Stimulated activated effector memory CD8-positive, alpha-beta T cell treated with anti-CD3 and anti-CD28 coated beads, Interleukin-12 subunit alpha, Interleukin-12 subunit beta, amount 100 ng/mL, for 72 hours (primary cell): Measurements from ENCODE around the gene COL25A1.

Experiments used
- ATAC-seq: fragments of 150-1000 bp; cut with Tn5 transposase; 2 replicates; pipeline ENCODE4 v1.10.0; 2021
- DNase-seq, 2 donors: peaks; one replicate each; pipeline ENCODE4 v3.0.0; 2021 to 2022; ENCODE audit warnings: low spot score in 2 of 2
- H3K27ac Mint-ChIP-seq: one replicate; pipeline ENCODE4 v1.8.0; 2022; ENCODE audit warnings: mild to moderate bottlenecking, mixed read lengths
- H3K36me3 Mint-ChIP-seq: one replicate; pipeline ENCODE4 v1.8.0; 2022; ENCODE audit warnings: mild to moderate bottlenecking, mixed read lengths
- H3K4me1 Mint-ChIP-seq: one replicate; pipeline ENCODE4 v1.8.0; 2022; ENCODE audit warnings: mixed read lengths
- H3K4me3 Mint-ChIP-seq: one replicate; pipeline ENCODE4 v1.8.0; 2022; ENCODE audit warnings: mild to moderate bottlenecking, mixed read lengths
- H3K9me3 Mint-ChIP-seq: one replicate; pipeline ENCODE4 v1.8.0; 2022; ENCODE audit warnings: mixed read lengths

Gene COL25A1

DNA sequence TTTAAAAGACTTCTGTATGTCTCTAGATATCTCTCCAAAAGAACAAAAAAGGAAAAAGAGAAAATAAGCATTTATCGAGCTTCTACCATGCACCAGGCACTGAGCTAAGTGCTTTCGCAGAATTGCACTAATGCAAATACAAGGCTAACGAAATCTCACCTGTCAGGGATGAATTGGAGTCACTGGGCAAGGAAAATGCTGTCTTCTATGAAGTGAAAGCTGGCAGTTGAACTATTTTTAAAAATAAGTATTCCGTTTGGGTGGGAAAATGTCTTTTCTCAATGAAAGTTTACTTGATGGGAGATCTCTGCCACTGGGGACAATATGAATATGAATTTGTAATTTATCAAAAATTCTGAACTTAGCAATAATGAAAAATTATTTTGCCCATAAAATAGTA is 47.6 kb downstream of the COL25A1 start:
- no peak overlapping the region for H3K27ac Mint-ChIP-seq
- no peak for ATAC-seq

GRCh38 chr4:109251396-109251795 is 51.1 kb downstream of the COL25A1 start:
- H3K36me3 Mint-ChIP-seq: no peaks in the 10 kb centered on the region
- ATAC-seq (no peak), DNase-seq (no peak)
- H3K4me3 Mint-ChIP-seq: no peak overlapping the region
- H3K4me1 Mint-ChIP-seq: no peaks in the 10 kb centered on the region
- H3K9me3 Mint-ChIP-seq: no peaks in the 10 kb centered on the region
- H3K27ac Mint-ChIP-seq: no peak overlapping the region

More for the DNA sequence above, 47.6 kb downstream of the COL25A1 start:
- no peaks in the 10 kb centered on the region for H3K36me3 Mint-ChIP-seq
- H3K9me3 Mint-ChIP-seq: no peaks in the 10 kb centered on the region
- DNase-seq: no peak
- H3K4me3 Mint-ChIP-seq: no peak overlapping the region
- H3K4me1 Mint-ChIP-seq: no peaks in the 10 kb centered on the region

DNA sequence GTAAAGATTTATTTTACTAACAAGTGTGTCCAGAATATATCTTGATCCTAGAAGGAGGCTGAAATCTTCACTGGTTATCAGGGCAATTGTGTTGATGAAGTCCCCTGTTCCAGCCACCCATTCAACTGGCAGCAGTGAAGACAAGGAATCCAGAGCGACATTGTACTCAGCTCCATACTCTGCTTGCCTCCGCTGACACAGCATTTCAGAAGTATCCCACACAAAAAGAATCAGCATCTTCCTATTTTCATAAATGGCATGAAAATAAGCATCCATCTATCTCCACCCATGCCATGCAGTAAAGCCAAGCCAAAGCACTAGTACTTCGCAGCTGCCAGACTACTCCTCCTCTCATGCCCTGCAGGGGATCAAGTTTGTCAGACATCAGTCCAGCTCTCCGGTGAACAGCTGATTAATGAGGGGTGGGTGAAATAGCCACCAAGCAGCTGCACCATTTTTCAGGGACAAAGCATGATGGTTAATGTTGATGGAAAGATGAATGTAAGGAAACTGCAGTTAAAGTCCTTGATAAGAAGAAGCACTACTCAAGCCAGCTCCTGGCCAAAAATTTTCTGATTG is 54.0 kb downstream of the COL25A1 start:
- Mint-ChIP-seq H3K4me3 (no peak overlapping the region), H3K9me3 (no peaks in the 10 kb centered on the region), H3K36me3 (no peaks in the 10 kb centered on the region), H3K27ac (no peak overlapping the region), H3K4me1 (no peaks in the 10 kb centered on the region)
- DNase-seq (no peak), ATAC-seq (no peak)

DNA sequence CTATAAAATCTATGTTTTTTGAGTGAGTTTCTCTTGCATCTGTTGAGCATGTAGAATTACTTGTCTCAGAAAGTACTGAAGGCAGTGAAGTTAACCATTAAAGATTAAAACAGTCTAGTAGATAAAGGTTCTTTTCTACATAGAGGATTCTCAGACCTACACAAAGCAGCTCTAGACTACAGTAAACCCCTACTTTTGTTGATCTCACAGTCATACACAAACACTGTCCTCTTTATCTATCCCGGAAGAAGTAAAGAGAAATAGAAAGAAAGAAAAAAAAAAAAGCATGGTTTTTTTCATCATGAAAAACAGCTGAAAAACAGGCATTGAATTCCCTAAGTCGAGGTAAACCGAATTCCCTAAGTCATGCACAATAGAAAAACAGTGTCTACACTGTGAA is 58.6 kb downstream of the COL25A1 start:
- DNase-seq: no peak
- H3K36me3 Mint-ChIP-seq: no peaks in the 10 kb centered on the region
- H3K27ac Mint-ChIP-seq: no peak overlapping the region
- no peaks in the 10 kb centered on the region for H3K4me1 Mint-ChIP-seq
- ATAC-seq: no peak
- H3K4me3 Mint-ChIP-seq: no peak overlapping the region
- H3K9me3 Mint-ChIP-seq: no peaks in the 10 kb centered on the region

DNA sequence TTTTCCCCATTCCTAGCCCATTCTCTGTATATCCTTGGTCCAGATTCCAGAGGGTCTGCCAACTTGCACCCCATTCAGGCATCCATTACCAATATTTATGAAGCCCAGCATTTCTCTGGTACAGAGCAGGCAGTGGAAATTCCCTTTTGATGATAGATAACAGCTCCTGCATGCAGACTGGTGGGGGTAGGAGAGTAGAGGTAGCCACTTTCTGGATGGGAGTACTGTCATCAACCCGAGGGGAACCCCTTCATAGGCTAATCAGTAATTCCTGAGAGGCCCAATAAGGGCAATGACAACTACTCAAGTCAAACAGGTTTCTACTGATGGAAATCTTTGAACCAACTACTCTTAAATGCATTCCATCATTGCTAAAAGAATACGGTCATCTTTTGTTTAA is 63.7 kb downstream of the COL25A1 start:
- DNase-seq (no peak), ATAC-seq (no peak)
- Mint-ChIP-seq H3K4me1 (no peaks in the 10 kb centered on the region), H3K4me3 (no peak overlapping the region), H3K9me3 (no peaks in the 10 kb centered on the region), H3K36me3 (no peaks in the 10 kb centered on the region), H3K27ac (no peak overlapping the region)

- H3K36me3 Mint-ChIP-seq: no peaks in the 10 kb centered on the region
- ATAC-seq (no peak), DNase-seq (no peak)
- no peak overlapping the region for H3K27ac Mint-ChIP-seq
- no peak overlapping the region for H3K4me3 Mint-ChIP-seq
- no peaks in the 10 kb centered on the region for H3K9me3 Mint-ChIP-seq
- H3K4me1 Mint-ChIP-seq: no peaks in the 10 kb centered on the region
Measured at GRCh38 chr4:109235683-109236082, 66.8 kb downstream of the COL25A1 start.

DNA sequence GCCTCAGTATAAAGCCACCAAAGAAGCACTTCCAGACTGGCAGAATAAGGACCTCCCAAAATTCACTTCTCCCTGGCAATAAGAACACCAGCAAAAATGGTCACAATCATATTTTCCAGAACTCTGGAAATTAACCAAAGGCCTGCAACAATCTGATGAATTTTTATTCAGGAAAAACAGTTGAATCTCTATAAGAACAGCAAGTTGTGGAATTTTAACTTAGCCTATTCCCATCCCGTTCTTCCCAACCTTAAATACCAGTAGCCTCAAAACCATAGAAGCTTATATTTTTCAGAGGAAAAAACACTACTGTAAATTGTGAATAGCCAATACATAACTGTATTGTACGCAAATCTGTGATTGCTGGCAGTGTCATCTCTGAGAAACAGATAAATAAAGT is 67.9 kb downstream of the COL25A1 start:
- DNase-seq (no peak), ATAC-seq (no peak)
- no peak overlapping the region for H3K4me3 Mint-ChIP-seq
- no peaks in the 10 kb centered on the region for H3K36me3 Mint-ChIP-seq
- H3K4me1 Mint-ChIP-seq: no peaks in the 10 kb centered on the region
- no peaks in the 10 kb centered on the region for H3K9me3 Mint-ChIP-seq
- no peak overlapping the region for H3K27ac Mint-ChIP-seq

DNA sequence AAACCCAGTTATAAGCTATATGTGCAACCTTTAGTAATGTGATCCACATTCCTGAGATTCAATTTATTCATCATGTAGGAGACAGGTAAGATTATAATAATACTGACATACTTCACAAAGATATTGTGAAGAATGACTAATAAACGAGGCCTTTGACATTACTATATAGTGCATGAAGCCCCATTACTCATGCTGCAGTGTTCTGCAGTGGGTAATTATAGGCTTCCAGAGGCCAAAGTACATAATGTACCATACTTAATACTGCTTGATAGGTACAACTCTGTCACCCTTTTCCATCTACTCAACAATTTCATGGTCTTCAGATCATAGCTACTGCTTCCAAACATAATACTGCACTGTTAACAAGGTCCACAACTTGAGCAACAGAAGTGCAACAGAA is 68.9 kb downstream of the COL25A1 start:
- no peak overlapping the region for H3K4me3 Mint-ChIP-seq
- ATAC-seq: no peak

DNA sequence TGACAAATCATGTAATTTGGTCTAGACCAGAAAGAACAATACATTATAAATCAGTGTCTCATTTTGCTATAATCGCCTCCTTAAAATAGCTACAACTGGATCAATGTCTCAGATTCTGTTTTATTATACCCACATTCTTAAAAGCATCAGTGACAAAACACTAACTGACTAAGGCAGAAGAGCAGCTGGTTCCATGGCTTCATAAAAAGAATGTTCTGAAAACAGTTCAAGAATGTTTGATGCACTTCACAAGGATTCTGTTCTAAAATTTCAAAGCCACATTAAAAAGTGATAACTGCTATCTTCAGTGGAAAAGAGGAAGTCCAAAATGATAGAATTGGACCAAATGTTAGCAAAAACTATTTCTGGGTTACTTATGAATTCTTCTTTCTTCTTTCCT is 69.8 kb downstream of the COL25A1 start:
- H3K27ac Mint-ChIP-seq: no peak overlapping the region
- ATAC-seq (no peak), DNase-seq (no peak)
- H3K9me3 Mint-ChIP-seq: no peaks in the 10 kb centered on the region
- H3K4me1 Mint-ChIP-seq: no peaks in the 10 kb centered on the region
- H3K36me3 Mint-ChIP-seq: no peaks in the 10 kb centered on the region
- H3K4me3 Mint-ChIP-seq: no peak overlapping the region

More for the DNA sequence above, 68.9 kb downstream of the COL25A1 start:
- no peak overlapping the region for H3K27ac Mint-ChIP-seq
- no peaks in the 10 kb centered on the region for H3K4me1 Mint-ChIP-seq
- no peaks in the 10 kb centered on the region for H3K36me3 Mint-ChIP-seq
- DNase-seq: no peak
- no peaks in the 10 kb centered on the region for H3K9me3 Mint-ChIP-seq

DNA sequence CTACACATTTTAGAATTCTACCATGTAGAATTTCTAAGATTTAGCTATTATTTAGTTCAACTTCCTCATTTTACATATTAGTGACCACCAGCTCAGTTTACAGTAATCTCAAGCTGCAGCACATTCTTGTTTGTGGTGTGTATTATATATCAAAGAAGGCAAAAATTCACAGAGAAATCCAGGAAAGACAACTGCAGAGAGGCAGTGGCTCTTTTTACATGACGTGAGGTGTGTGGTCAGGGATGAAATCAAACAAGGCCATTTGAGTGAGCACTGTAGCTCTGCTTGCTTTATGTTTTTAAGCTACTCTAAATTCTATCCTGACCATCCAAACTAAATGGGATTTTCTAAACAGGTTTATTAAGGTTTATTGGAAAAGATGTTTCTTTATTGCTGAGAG is 71.1 kb downstream of the COL25A1 start:
- ATAC-seq: no peak
- no peak for DNase-seq
- no peaks in the 10 kb centered on the region for H3K4me1 Mint-ChIP-seq
- H3K27ac Mint-ChIP-seq: no peak overlapping the region
- H3K4me3 Mint-ChIP-seq: no peak overlapping the region
- H3K36me3 Mint-ChIP-seq: no peaks in the 10 kb centered on the region
- no peaks in the 10 kb centered on the region for H3K9me3 Mint-ChIP-seq

GRCh38 chr4:109229028-109229427 is 73.4 kb downstream of the COL25A1 start:
- Mint-ChIP-seq H3K27ac (no peak overlapping the region), H3K4me1 (no peaks in the 10 kb centered on the region), H3K9me3 (no peaks in the 10 kb centered on the region), H3K36me3 (no peaks in the 10 kb centered on the region), H3K4me3 (no peak overlapping the region)
- ATAC-seq: no peak
- no peak for DNase-seq

DNA sequence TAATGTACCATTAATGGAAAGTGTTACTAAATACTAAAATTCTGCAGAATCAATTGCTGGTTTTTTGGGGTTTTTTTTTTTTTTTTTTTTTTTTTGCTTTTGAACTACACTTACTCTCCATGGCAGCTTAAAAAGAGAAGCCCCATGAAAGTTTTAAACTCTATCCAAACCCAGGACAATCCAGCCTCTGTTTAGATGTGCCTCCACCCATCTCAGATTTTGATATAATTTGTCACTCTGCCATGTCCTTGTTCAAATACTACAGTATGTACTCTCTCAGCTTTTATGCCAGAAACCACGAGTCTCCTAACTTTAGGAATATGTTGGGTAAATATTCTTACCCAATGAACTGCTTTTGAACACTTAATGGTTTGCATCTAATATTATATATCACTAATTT is 84.2 kb downstream of the COL25A1 start:
- H3K36me3 Mint-ChIP-seq: no peaks in the 10 kb centered on the region
- ATAC-seq (no peak), DNase-seq (no peak)
- no peak overlapping the region for H3K27ac Mint-ChIP-seq
- no peaks in the 10 kb centered on the region for H3K9me3 Mint-ChIP-seq
- H3K4me1 Mint-ChIP-seq: no peaks in the 10 kb centered on the region
- no peak overlapping the region for H3K4me3 Mint-ChIP-seq

DNA sequence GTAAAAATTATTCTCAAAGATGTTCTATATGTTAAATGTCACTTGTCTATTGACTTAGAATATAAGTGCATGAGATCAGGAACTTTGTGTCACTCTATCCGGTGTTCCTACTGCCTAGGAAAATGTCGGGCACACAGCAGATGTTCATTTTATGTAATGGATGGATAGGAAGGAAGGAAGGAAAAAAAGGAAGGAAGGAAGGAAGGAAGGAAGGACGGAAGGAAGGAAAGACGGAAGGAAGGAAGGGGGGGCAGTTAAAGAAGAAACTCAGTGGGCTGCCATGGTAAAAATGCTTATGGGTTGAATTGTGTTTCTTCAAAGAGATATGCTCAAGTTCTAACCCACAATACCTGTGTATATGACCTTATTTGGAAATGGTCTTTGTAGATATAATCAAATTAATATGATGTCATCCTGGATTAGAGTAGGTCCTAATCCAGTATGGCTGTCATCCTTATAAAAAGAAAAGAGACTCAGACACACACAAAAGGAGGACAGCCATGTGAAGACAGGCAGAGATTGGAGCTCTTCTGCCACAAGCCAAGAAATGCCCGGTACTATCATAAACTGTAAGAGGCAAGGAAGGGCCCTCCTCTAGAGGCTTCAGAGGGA is 86.3 kb downstream of the COL25A1 start:
- no peaks in the 10 kb centered on the region for H3K36me3 Mint-ChIP-seq
- no peak for DNase-seq
- no peaks in the 10 kb centered on the region for H3K9me3 Mint-ChIP-seq
- H3K4me3 Mint-ChIP-seq: no peak overlapping the region
- H3K4me1 Mint-ChIP-seq: no peaks in the 10 kb centered on the region
- no peak overlapping the region for H3K27ac Mint-ChIP-seq
- no peak for ATAC-seq

DNA sequence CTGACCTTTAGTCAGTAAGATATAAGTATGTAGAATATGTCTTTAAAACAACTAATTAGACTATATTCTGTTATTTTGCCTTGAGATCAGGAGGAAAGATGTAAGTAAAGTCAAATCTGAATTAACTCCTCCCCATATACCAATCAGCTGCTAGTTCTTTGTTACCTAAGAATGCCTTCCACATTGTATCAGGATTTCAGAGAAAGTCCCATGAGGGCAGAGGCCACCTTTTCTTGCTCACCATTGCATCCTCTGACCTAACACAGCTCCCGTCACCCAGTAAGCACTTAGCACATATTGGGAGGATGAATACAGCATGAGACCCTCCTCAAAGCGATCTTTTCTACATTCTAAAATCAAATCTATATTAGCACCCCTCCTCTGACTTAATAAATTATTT is 87.0 kb downstream of the COL25A1 start:
- ATAC-seq (no peak), DNase-seq (no peak)
- no peak overlapping the region for H3K27ac Mint-ChIP-seq
- H3K9me3 Mint-ChIP-seq: no peaks in the 10 kb centered on the region
- H3K4me3 Mint-ChIP-seq: no peak overlapping the region
- no peaks in the 10 kb centered on the region for H3K4me1 Mint-ChIP-seq
- no peaks in the 10 kb centered on the region for H3K36me3 Mint-ChIP-seq

- Mint-ChIP-seq H3K36me3 (no peaks in the 10 kb centered on the region), H3K4me3 (no peak overlapping the region), H3K9me3 (no peaks in the 10 kb centered on the region), H3K4me1 (no peaks in the 10 kb centered on the region), H3K27ac (no peak overlapping the region)
- no peak for DNase-seq
- no peak for ATAC-seq
Measured at GRCh38 chr4:109214622-109215301, 87.7 kb downstream of the COL25A1 start.

DNA sequence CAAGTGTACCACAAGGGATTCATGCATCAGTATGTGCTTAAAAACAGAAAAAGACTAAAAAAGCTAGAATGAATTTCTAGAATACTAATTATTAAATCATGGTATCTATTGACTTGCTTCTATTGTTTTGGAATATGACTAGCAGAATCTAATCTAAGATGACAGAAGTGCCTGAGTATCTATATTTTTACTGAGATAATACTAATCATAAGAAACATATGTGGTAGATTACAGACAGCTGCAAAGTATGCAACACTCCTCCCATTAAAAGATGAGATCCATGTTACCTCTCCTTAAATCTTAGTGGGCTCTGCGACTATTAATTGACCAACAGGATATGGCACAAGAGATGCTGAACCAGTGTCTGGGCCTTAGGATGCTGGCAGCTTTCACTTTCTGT is 89.4 kb downstream of the COL25A1 start:
- H3K4me1 Mint-ChIP-seq: no peaks in the 10 kb centered on the region
- H3K27ac Mint-ChIP-seq: no peak overlapping the region
- H3K9me3 Mint-ChIP-seq: no peaks in the 10 kb centered on the region
- no peak for ATAC-seq
- no peak for DNase-seq
- H3K36me3 Mint-ChIP-seq: no peaks in the 10 kb centered on the region
- H3K4me3 Mint-ChIP-seq: no peak overlapping the region
